Omental fat pad (tissue), 4 donors: ENCODE results near the gene KLF4. TPM values are rescaled to one million over a fixed set of nuclear protein-coding genes. Genes with fewer than 3 reads are reported as not detected.

Source experiments
- ATAC-seq: fragments of 150-250 bp; one replicate; pipeline ENCODE4 v1.9.1; 2016; ENCODE audit warnings: mild to moderate bottlenecking, moderate library complexity; ENCODE audit not compliant: low FRiP score
- DNase-seq: peaks from one replicate; pipeline ENCODE4 v3.0.0-alpha.2; 2019; ENCODE audit warnings: low spot score
- CTCF ChIP-seq, 3 donors: fragments of 450-650 bp; IDR thresholded peaks; one replicate each; pipeline ENCODE4 v1.5.1; 2016 to 2017; ENCODE audit warnings: antibody characterized with exemption in 3 of 3, mild to moderate bottlenecking in 3 of 3, moderate library complexity in 2 of 3
- total RNA-seq, 4 donors: library from RNA; depleted of rRNA; stranded (reverse); fragments of >200 nt; gene quantifications; one replicate each; pipeline ENCODE4 v1.1.0, GENCODE V29; 2016

The KLF4 gene
- total RNA-seq, 4 donors from 2014 or later: 175 to 352 (median 244) TPM

- DNase-seq: peak; percentile 43
- TF ChIP-seq CTCF (IDR thresholded peaks at IDR 0.05): peak in 1 of 3 donors; percentile 96
- ATAC-seq: peak; percentile 98
These were observed 23.8 kb downstream of the KLF4 start for GRCh38 chr9:107465467-107466451.

- ATAC-seq (no peak), DNase-seq (no peak)
- no peak for TF ChIP-seq CTCF (IDR thresholded peaks at IDR 0.05)
These were observed 25.1 kb downstream of the KLF4 start for GRCh38 chr9:107464516-107464915.

- DNase-seq (no peak), ATAC-seq (no peak)
- TF ChIP-seq CTCF (IDR thresholded peaks at IDR 0.05): no peak
These were observed 26.9 kb downstream of the KLF4 start for GRCh38 chr9:107462691-107463090.

- no peak for TF ChIP-seq CTCF (IDR thresholded peaks at IDR 0.05)
- no peak for ATAC-seq
- no peak for DNase-seq
These were observed 29.2 kb downstream of the KLF4 start for GRCh38 chr9:107460153-107461023.

GRCh38 chr9:107455425-107456135 lies 34.0 kb downstream of the KLF4 start:
- TF ChIP-seq CTCF (IDR thresholded peaks at IDR 0.05): no peak
- no peak for DNase-seq
- no peak for ATAC-seq

- TF ChIP-seq CTCF (IDR thresholded peaks at IDR 0.05): no peak
- ATAC-seq (no peak), DNase-seq (no peak)
These were observed 36.1 kb downstream of the KLF4 start for GRCh38 chr9:107453479-107453878.
